ENCODE data around the gene IFNA5. TPM values are rescaled to one million over a fixed set of nuclear protein-coding genes. Genes with fewer than 3 reads are reported as not detected.

Gene IFNA5
- not detected in 2 replicates for total RNA-seq

GRCh38 chr9:21305213-21305612 is at the start of gene IFNA5:
IFNA5 (minus strand) TSS chr9:21305313; CDS start chr9:21305256, 57 bp downstream.

GRCh38 chr9:21350787-21351186 is 45.7 kb upstream of the IFNA5 start, which contains the start of gene IFNA6:
IFNA6 (minus strand) TSS chr9:21350887; CDS start chr9:21350887, 0 bp downstream.

GRCh38 chr9:21334701-21335632 is 29.9 kb upstream of the IFNA5 start, which contains the start of gene KLHL9:
KLHL9 (minus strand) TSS chr9:21335404; CDS start chr9:21334859, 545 bp downstream.

Other genes starting within 250 kb of the IFNA5 start
- gene IFNB1, start 227.4 kb downstream of the IFNA5 start, total RNA-seq = not detected in 2 replicates
- gene IFNW1, start 163.5 kb downstream of the IFNA5 start, total RNA-seq = not detected in 2 replicates
- not detected in 2 replicates for gene IFNA21, start 138.7 kb downstream of the IFNA5 start, total RNA-seq
- not detected in 2 replicates for gene IFNA4, start 117.7 kb downstream of the IFNA5 start, total RNA-seq
- gene IFNA7, start 103.1 kb downstream of the IFNA5 start, total RNA-seq = not detected in 2 replicates
- not detected in 2 replicates for gene IFNA10, start 98.2 kb downstream of the IFNA5 start, total RNA-seq
- gene IFNA16, start 88.0 kb downstream of the IFNA5 start, total RNA-seq = not detected in 2 replicates
- not detected in 2 replicates for gene IFNA17, start 77.1 kb downstream of the IFNA5 start, total RNA-seq
- not detected in 2 replicates for gene IFNA14, start 65.3 kb downstream of the IFNA5 start, total RNA-seq
- gene KLHL9, start 30.1 kb upstream of the IFNA5 start, total RNA-seq = 22.7 and 24.3 TPM in 2 replicates
- not detected in 2 replicates for gene IFNA6, start 45.6 kb upstream of the IFNA5 start, total RNA-seq
- not detected in 2 replicates for gene IFNA13, start 62.7 kb upstream of the IFNA5 start, total RNA-seq
- gene IFNA2, start 80.1 kb upstream of the IFNA5 start, total RNA-seq = not detected in 2 replicates
- gene IFNA8, start 103.8 kb upstream of the IFNA5 start, total RNA-seq = not detected in 2 replicates
- not detected in 2 replicates for gene IFNA1, start 135.1 kb upstream of the IFNA5 start, total RNA-seq
- 5.3 and 6.2 TPM in 2 replicates for gene IFNE, start 177.0 kb upstream of the IFNA5 start, total RNA-seq